ENCODE results near the gene MCOLN1.

Gene MCOLN1

DNA sequence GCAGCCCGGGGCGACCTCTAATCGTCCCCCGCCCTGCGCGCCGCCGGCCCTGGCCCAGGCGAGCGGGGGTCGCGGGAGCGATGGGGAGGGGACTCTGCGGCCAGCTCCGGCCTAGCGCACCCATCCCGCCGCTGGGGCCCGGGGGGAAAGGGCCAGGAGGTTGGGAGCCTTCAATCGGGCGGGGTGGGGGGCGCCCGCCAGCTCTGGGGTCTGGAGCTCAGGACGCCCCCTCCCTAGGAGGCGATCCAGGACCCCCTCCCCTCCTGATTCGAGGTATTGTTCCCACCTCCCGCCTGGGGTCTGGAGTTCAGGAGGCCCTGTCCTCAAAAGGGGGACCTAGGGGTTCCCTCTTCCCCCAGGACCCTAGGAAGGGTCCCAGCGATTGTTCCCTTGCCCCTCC is 6.1 kb upstream of the MCOLN1 start:
- peak overlapping the region; percentile 36 for H3K4me3 ChIP-seq (ENCODE audit: low read depth, low read length)
- DNase-seq (ENCODE audit: low read depth) = no peak
- TF ChIP-seq, protein P1, sequence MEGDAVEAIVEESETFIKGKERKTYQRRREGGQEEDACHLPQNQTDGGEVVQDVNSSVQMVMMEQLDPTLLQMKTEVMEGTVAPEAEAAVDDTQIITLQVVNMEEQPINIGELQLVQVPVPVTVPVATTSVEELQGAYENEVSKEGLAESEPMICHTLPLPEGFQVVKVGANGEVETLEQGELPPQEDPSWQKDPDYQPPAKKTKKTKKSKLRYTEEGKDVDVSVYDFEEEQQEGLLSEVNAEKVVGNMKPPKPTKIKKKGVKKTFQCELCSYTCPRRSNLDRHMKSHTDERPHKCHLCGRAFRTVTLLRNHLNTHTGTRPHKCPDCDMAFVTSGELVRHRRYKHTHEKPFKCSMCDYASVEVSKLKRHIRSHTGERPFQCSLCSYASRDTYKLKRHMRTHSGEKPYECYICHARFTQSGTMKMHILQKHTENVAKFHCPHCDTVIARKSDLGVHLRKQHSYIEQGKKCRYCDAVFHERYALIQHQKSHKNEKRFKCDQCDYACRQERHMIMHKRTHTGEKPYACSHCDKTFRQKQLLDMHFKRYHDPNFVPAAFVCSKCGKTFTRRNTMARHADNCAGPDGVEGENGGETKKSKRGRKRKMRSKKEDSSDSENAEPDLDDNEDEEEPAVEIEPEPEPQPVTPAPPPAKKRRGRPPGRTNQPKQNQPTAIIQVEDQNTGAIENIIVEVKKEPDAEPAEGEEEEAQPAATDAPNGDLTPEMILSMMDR (IDR thresholded peaks at IDR 0.05; ENCODE audit: low read depth, low read length, missing control alignments) = no peak

DNA sequence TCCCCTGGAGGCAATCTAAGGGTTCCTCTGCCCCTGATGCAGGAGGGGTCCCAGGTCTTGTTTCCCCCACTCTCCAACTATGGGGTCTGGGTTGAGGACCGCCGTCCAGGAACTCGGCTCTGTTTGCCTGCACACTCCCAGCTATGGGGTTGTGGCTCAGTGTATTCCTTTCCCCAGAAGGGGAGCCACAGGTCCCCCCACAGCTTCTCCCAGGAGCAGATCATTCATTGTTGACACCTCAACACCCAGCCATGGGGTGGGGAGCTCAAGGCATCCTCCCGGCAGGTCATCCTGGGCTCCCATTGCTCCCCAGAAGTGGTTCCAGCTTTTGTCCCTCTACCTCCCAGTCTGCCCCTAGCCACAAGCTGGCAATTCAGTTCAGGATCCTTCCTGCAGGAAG is 5.5 kb upstream of the MCOLN1 start:
- no peak for DNase-seq (ENCODE audit: low read depth)
- H3K4me3 ChIP-seq (ENCODE audit: low read depth, low read length) = no peak overlapping the region; the same call in 1 of the 2 replicates
- TF ChIP-seq, protein P1 (IDR thresholded peaks at IDR 0.05; ENCODE audit: low read depth, low read length, missing control alignments) = no peak

DNA sequence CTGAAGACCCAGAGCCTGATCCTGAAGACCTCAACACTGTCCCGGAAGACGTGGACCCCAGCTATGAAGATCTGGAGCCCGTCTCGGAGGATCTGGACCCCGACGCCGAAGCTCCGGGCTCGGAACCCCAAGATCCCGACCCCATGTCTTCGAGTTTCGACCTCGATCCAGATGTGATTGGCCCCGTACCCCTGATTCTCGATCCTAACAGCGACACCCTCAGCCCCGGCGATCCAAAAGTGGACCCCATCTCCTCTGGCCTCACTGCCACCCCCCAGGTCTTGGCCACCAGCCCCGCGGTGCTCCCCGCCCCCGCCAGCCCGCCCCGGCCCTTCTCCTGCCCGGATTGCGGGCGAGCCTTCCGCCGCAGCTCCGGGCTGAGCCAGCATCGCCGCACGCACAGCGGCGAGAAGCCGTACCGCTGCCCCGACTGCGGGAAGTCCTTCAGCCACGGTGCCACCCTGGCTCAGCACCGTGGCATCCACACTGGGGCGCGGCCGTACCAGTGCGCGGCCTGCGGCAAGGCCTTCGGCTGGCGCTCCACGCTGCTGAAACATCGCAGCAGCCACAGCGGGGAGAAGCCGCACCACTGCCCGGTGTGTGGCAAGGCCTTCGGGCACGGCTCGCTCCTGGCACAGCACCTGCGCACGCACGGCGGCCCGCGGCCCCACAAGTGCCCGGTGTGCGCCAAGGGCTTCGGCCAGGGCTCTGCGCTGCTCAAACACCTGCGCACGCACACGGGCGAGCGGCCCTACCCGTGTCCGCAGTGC is 2.9 kb upstream of the MCOLN1 start:
- DNase-seq (ENCODE audit: low read depth) = no peak
- H3K4me3 ChIP-seq (ENCODE audit: low read depth, low read length) = no peak overlapping the region
- TF ChIP-seq, protein P1 (IDR thresholded peaks at IDR 0.05; ENCODE audit: low read depth, low read length, missing control alignments) = no peak

DNA sequence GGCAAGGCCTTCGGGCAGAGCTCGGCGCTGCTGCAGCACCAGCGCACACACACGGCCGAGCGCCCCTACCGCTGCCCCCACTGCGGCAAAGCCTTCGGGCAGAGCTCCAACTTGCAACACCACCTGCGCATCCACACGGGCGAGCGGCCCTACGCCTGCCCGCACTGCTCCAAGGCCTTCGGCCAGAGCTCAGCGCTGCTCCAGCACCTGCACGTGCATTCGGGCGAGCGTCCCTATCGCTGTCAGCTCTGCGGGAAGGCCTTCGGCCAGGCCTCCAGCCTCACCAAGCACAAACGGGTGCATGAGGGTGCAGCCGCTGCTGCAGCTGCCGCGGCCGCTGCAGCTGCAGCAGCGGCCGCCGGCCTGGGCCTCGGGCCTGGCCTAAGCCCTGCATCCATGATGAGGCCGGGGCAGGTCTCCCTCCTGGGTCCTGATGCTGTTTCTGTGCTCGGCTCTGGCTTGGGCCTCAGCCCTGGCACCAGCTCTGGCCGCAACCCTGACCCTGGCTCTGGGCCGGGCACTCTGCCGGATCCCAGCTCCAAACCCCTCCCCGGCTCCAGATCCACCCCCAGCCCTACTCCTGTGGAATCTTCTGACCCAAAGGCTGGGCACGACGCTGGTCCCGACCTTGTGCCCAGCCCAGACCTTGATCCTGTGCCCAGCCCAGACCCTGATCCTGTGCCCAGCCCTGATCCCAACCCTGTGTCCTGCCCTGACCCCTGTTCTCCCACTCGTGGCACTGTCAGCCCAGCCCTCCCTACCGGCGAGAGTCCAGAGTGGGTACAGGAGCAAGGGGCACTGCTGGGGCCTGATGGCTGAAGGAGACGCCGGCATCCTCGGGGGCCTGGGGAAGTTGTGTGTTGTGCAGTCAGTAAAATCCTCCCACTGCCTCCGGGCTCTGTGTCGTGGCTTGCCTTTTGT is 2.0 kb upstream of the MCOLN1 start:
- TF ChIP-seq, protein P1 (IDR thresholded peaks at IDR 0.05; ENCODE audit: low read depth, low read length, missing control alignments) = no peak
- no peak for DNase-seq (ENCODE audit: low read depth)
- no peak overlapping the region for H3K4me3 ChIP-seq (ENCODE audit: low read depth, low read length)

DNA sequence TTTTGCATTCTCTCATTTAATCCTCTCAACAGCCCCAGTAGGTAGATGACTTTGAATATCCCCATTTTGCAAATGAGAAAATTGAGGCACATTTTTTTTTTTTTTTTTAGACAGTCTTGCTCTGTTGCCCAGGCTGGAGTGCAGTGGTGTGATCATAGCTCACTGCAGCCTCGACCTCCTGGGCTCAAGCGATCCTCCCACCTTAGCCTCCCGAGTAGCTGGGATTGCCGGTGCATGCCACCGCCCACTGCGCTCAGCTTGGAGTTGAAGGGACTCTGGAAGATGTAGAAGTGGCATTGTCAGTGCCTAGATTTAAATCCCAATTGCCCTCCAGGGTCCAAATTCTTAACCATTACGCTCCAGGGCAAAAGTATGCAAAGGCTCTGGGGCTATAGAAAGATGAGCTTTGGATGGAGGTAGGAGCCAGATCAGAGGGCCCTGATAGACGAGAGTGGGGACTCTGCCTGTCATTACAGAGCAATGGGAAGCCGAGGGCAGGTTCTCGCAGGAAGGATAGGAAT is 813 bp upstream of the MCOLN1 start:
- no peak for DNase-seq (ENCODE audit: low read depth)
- TF ChIP-seq, protein P1 (IDR thresholded peaks at IDR 0.05; ENCODE audit: low read depth, low read length, missing control alignments) = no peak
- no peak overlapping the region for H3K4me3 ChIP-seq (ENCODE audit: low read depth, low read length)

DNA sequence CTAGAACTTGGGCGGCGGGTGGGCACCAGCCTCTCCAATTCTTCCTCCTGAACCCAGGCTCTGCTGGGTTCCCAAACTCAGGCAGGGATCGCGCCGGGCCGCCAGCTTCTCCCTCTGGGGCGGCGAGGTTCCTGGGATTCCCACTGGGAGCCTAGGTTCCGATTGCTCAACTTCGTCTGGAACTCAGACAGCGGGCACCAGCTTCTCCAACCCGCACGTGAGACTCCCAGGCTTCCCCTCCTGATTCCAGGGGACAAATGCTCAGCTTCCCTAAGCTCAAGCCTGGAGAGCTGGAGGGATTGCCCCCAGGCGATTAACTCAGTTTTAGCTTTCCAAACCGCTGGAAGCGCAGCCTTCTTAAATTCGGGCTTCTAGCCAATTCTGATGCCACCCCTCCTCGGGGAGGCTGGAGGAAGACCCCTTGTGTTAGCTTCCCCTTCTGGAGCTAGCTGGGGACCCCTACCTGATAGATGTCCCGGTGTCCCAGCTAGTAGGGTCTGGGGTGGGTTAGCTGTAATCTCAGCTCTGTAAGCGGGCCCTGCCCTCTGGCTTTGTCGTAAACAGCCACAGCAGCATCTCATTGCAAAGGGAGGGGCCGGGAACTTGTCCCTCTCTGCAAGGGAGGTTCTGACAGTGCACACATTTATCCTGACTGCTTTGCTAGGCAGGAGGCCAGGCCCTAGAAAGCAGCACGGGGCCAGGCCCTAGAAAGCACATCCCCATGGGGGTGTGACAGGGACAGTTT is 671 bp downstream of the MCOLN1 start:
- TF ChIP-seq, protein P1 (IDR thresholded peaks at IDR 0.05; ENCODE audit: low read depth, low read length, missing control alignments) = no peak
- peak overlapping the region; percentile 80 for H3K4me3 ChIP-seq (ENCODE audit: low read depth, low read length)
- no peak for DNase-seq (ENCODE audit: low read depth)
